ENCODE measurements around the gene CHST1.

GRCh38 chr11:45647329-45647728 lies 18.1 kb downstream of the CHST1 start:
- TF ChIP-seq RFX5 (IDR thresholded peaks at IDR 0.05; ENCODE audit: low read depth, low read length) (no peak), CTCF (IDR thresholded peaks at IDR 0.05 in 2 of 3, conservative IDR thresholded peaks at IDR 0.05 in 1 of 3; ENCODE audit: control insufficient read depth in 2 of 3, extremely low read depth in 1 of 3, insufficient read depth in 1 of 3, low read depth in 3 of 3, low read length in 3 of 3) (no peak), CHD2 (IDR thresholded peaks at IDR 0.05; ENCODE audit: borderline replicate concordance, low read depth, low read length) (no peak), CHD1 (IDR thresholded peaks at IDR 0.05; ENCODE audit: low read depth, low read length) (no peak), ZSCAN29 (IDR thresholded peaks at IDR 0.05) (no peak), YY1 (IDR thresholded peaks at IDR 0.05; ENCODE audit: low read depth, low read length) (no peak), TAF1 (IDR thresholded peaks at IDR 0.05; ENCODE audit: borderline replicate concordance, low read depth, low read length) (no peak), RAD21 (IDR thresholded peaks at IDR 0.05; ENCODE audit: insufficient read depth, low read depth, low read length) (no peak), CHD4 (IDR thresholded peaks at IDR 0.05) (no peak), SIN3A (IDR thresholded peaks at IDR 0.05; ENCODE audit: low read depth, low read length) (no peak), BMI1 (IDR thresholded peaks at IDR 0.05; ENCODE audit: borderline replicate concordance) (no peak), PAX8 (IDR thresholded peaks at IDR 0.05) (no peak), BACH1 (IDR thresholded peaks at IDR 0.05; ENCODE audit: borderline replicate concordance) (no peak)
